Activated CD4-positive, alpha-beta T cell treated with anti-CD3 and anti-CD28 coated beads for 48 hours (primary cell): Measurements from ENCODE around the gene P2RX5.
A peak's percentile ranks its signal among the peaks of the same experiment; 100 is the strongest.

ENCODE experiments used
- DNase-seq: peaks from one replicate; pipeline ENCODE4 v3.0.0-alpha.2; 2020

The P2RX5 gene

GRCh38 chr17:3679531-3680126 is 16.3 kb downstream of the P2RX5 start:
- DNase-seq, result no peak

GRCh38 chr17:3678821-3679530 is 17.0 kb downstream of the P2RX5 start:
- DNase-seq, result no peak

GRCh38 chr17:3678095-3678820 is 17.7 kb downstream of the P2RX5 start:
- no peak for DNase-seq

- DNase-seq, result no peak
Measured at GRCh38 chr17:3675886-3676285, 20.1 kb downstream of the P2RX5 start.

GRCh38 chr17:3672571-3672970 is 23.4 kb downstream of the P2RX5 start:
- DNase-seq, result no peak

GRCh38 chr17:3669548-3669947 is 26.4 kb downstream of the P2RX5 start:
- no peak for DNase-seq

- no peak for DNase-seq
Measured at GRCh38 chr17:3669085-3669347, 26.9 kb downstream of the P2RX5 start.

- DNase-seq, result peak; percentile 99
Measured at GRCh38 chr17:3668279-3669084, 27.5 kb downstream of the P2RX5 start, which contains the start of the genes EMC6 and TAX1BP3. Gene EMC6, plus strand, starts transcription at chr17:3668812. Its CDS starts 335 bp downstream, at chr17:3669147. Gene TAX1BP3, minus strand, starts transcription at chr17:3668578. Its CDS starts 52 bp downstream, at chr17:3668526.

- peak; percentile 15 for DNase-seq
Measured at GRCh38 chr17:3667366-3668278, 28.3 kb downstream of the P2RX5 start.

GRCh38 chr17:3666516-3666915 is 29.4 kb downstream of the P2RX5 start:
- DNase-seq, result no peak

GRCh38 chr17:3665834-3666233 is 30.1 kb downstream of the P2RX5 start:
- DNase-seq, result no peak

GRCh38 chr17:3663102-3664011 is 32.6 kb downstream of the P2RX5 start:
- DNase-seq, result no peak

- DNase-seq, result no peak
Measured at GRCh38 chr17:3660311-3660891, 35.6 kb downstream of the P2RX5 start.

GRCh38 chr17:3659541-3660111 is 36.3 kb downstream of the P2RX5 start:
- DNase-seq, result no peak

GRCh38 chr17:3658784-3659449 is 37.0 kb downstream of the P2RX5 start:
- DNase-seq, result no peak

- DNase-seq, result no peak
Measured at GRCh38 chr17:3657874-3658783, 37.8 kb downstream of the P2RX5 start.

- DNase-seq, result no peak
Measured at GRCh38 chr17:3657588-3657869, 38.4 kb downstream of the P2RX5 start.

- no peak for DNase-seq
Measured at GRCh38 chr17:3656755-3657587, 39.0 kb downstream of the P2RX5 start.
